Fibroblast of skin of back (primary cell): Measurements from ENCODE around the gene SLC26A1.
"Not testable (repeated sequence)": the region's sequence is repeated elsewhere in the genome, so short reads cannot be mapped to it uniquely, and the experiment has no call there.

Source experiments
- DNase-seq: peaks from one replicate; pipeline ENCODE4 v3.0.0-alpha.2; 2013

SLC26A1 gene

GRCh38 chr4:982814-983213 lies 10.4 kb downstream of the SLC26A1 start:
- DNase-seq, result no peak

- no peak for DNase-seq
Measured at GRCh38 chr4:982291-982690, 10.9 kb downstream of the SLC26A1 start.

GRCh38 chr4:978957-979701 lies 14.1 kb downstream of the SLC26A1 start:
- peak; percentile 11 for DNase-seq

GRCh38 chr4:976016-976415 lies 17.2 kb downstream of the SLC26A1 start:
- DNase-seq, result not testable (repeated sequence)

- no peak for DNase-seq
Measured at GRCh38 chr4:974668-975067, 18.5 kb downstream of the SLC26A1 start.

- peak; percentile 78 for DNase-seq
Measured at GRCh38 chr4:973431-974397, 19.5 kb downstream of the SLC26A1 start, which contains the start of gene DGKQ. Gene DGKQ (minus strand): TSS chr4:973569. CDS start chr4:973482, 87 bp downstream.

- peak; percentile 12 for DNase-seq
Measured at GRCh38 chr4:972651-973424, 20.4 kb downstream of the SLC26A1 start.

- DNase-seq, result no peak
Measured at GRCh38 chr4:971666-972500, 21.3 kb downstream of the SLC26A1 start.

GRCh38 chr4:970854-971520 lies 22.2 kb downstream of the SLC26A1 start:
- no peak for DNase-seq

GRCh38 chr4:970046-970745 lies 23.0 kb downstream of the SLC26A1 start:
- DNase-seq, result no peak

- DNase-seq, result no peak
Measured at GRCh38 chr4:968621-969394, 24.4 kb downstream of the SLC26A1 start.

- no peak for DNase-seq
Measured at GRCh38 chr4:968221-968620, 25.0 kb downstream of the SLC26A1 start.

GRCh38 chr4:967113-968104 lies 25.8 kb downstream of the SLC26A1 start:
- DNase-seq, result no peak

- no peak for DNase-seq
Measured at GRCh38 chr4:966266-967112, 26.7 kb downstream of the SLC26A1 start.

- no peak for DNase-seq
Measured at GRCh38 chr4:965766-966134, 27.5 kb downstream of the SLC26A1 start.

GRCh38 chr4:965048-965765 lies 28.0 kb downstream of the SLC26A1 start:
- no peak for DNase-seq
